ENCODE data around the gene APP. TPM values are rescaled to one million over a fixed set of nuclear protein-coding genes. Genes with fewer than 3 reads are reported as not detected.

APP gene
- total and polyA plus RNA-seq, 4 donors, result 86.9 to 414 (median 367) TPM

DNA sequence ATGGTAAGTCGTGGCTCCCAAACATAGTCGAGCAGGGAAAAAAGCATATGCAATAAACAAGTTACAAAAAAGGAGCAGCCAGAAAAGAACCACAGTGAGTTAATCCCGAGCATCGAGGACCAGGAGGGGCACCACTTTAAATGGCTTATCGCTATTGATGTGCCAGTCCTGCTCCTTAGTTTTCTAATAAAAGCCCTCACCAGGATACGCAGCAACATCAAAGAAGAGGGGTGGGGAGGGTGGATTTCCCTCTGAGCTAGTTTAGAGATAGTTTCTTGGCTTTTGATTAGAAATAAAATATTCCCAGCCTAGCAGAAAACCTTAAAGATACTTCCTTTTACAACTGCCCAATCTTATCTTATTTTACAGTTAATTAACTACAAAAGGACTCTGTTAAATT lies 265.4 kb downstream of the APP start:
- no peaks in the 10 kb centered on the region for H3K9me3 ChIP-seq (ENCODE audit: control insufficient read depth in 4 of 4, insufficient read depth in 3 of 4, low read length in 3 of 4)
- no peak for ATAC-seq (ENCODE audit: insufficient read depth, low FRiP score)
- H3K27ac ChIP-seq (ENCODE audit: low read depth in 1 of 2, low read length in 1 of 2), result no peak overlapping the region
- no peak overlapping the region for H3K9ac ChIP-seq (ENCODE audit: insufficient read depth in 1 of 2, low read length in 2 of 2)
- 78 to 91% methylated on average over 6 of the region's 6 CpGs for WGBS, 2 donors
- peaks cover 2 to 36% (median 8%) of the 10 kb centered on the region in 5 donors for H3K4me1 ChIP-seq (ENCODE audit: control insufficient read depth in 5 of 5, insufficient read depth in 5 of 5, low read length in 5 of 5)
- H3K4me3 ChIP-seq, result no peak overlapping the region
- DNase-seq, result no peak
- H3K27me3 ChIP-seq (ENCODE audit: control insufficient read depth in 3 of 3, insufficient read depth in 3 of 3, low read length in 2 of 3), result no peaks in the 10 kb centered on the region
- TF ChIP-seq, protein P1, sequence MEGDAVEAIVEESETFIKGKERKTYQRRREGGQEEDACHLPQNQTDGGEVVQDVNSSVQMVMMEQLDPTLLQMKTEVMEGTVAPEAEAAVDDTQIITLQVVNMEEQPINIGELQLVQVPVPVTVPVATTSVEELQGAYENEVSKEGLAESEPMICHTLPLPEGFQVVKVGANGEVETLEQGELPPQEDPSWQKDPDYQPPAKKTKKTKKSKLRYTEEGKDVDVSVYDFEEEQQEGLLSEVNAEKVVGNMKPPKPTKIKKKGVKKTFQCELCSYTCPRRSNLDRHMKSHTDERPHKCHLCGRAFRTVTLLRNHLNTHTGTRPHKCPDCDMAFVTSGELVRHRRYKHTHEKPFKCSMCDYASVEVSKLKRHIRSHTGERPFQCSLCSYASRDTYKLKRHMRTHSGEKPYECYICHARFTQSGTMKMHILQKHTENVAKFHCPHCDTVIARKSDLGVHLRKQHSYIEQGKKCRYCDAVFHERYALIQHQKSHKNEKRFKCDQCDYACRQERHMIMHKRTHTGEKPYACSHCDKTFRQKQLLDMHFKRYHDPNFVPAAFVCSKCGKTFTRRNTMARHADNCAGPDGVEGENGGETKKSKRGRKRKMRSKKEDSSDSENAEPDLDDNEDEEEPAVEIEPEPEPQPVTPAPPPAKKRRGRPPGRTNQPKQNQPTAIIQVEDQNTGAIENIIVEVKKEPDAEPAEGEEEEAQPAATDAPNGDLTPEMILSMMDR (IDR thresholded peaks at IDR 0.05; ENCODE audit: control extremely low read depth, extremely low read depth), result no peak
- H3K36me3 ChIP-seq (ENCODE audit: control insufficient read depth in 4 of 4, insufficient read depth in 4 of 4, low read length in 4 of 4), result peaks cover 0 to 5% (median 1%) of the 10 kb centered on the region in 4 donors

DNA sequence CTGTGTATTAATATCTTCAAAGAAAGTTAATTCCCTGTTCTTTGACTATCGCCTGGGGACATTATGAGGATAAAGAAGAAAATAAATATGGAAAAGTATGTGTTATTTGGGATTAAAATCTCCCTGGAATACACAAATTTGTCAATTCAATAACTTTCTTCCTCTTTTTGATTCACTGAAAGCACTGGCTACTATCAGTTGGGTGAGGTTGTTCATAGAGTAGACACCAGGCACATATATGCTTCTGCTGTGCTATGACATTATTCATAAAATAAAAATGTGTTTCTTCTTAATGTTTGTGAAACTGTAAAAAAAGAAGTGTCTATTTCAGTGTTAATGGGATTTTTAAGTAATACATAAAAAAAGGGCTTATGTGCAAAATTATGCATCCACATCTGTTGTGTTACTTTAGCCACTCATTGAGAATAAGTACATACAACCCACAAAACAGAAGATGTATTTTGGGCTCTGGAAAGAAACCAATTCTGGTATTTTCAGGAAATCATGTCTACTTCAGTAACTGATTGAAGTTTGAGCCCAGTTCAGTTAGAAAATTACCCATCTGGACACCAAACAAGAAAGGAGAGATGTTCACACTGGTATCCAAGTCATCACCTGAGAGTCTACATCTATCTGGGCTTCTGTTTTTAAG lies 266.4 kb downstream of the APP start:
- Histone ChIP-seq H3K9ac (ENCODE audit: insufficient read depth in 1 of 2, low read length in 2 of 2) (no peak overlapping the region), H3K4me1 (ENCODE audit: control insufficient read depth in 5 of 5, insufficient read depth in 5 of 5, low read length in 5 of 5) (peaks cover 2 to 36% (median 8%) of the 10 kb centered on the region in 5 donors), H3K4me3 (no peak overlapping the region), H3K27me3 (ENCODE audit: control insufficient read depth in 3 of 3, insufficient read depth in 3 of 3, low read length in 2 of 3) (no peaks in the 10 kb centered on the region), H3K9me3 (ENCODE audit: control insufficient read depth in 4 of 4, insufficient read depth in 3 of 4, low read length in 3 of 4) (no peaks in the 10 kb centered on the region), H3K36me3 (ENCODE audit: control insufficient read depth in 4 of 4, insufficient read depth in 4 of 4, low read length in 4 of 4) (peaks cover 0 to 7% (median 2%) of the 10 kb centered on the region in 4 donors), H3K27ac (ENCODE audit: low read depth in 1 of 2, low read length in 1 of 2) (no peak overlapping the region)
- WGBS, 2 donors, result 91 to 96% methylated on average over 1 of the region's 1 CpG
- TF ChIP-seq, protein P1 (IDR thresholded peaks at IDR 0.05; ENCODE audit: control extremely low read depth, extremely low read depth), result no peak
- DNase-seq (no peak), ATAC-seq (ENCODE audit: insufficient read depth, low FRiP score) (no peak)

DNA sequence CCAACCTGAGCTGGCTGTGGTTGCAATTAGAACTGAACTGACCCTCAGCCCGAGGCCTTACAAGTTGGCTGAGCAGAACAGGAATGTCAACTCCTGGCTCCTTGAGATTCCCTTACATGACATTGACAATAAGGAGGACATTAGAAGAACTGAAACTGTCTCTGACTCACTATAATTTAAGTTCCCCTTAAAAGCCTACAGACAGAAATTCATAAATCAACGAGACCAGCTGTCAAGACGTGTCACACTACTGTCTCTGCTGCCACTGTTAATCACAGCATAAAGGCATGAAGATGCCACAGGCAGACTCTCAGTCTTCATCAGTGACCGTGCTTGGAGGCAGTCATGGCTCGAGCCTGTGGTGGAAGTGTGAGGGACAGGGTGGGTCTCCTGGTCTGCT lies 267.0 kb downstream of the APP start:
- H3K4me1 ChIP-seq (ENCODE audit: control insufficient read depth in 5 of 5, insufficient read depth in 5 of 5, low read length in 5 of 5), result peaks cover 2 to 35% (median 8%) of the 10 kb centered on the region in 5 donors
- DNase-seq, result no peak
- H3K27me3 ChIP-seq (ENCODE audit: control insufficient read depth in 3 of 3, insufficient read depth in 3 of 3, low read length in 2 of 3), result no peaks in the 10 kb centered on the region
- TF ChIP-seq, protein P1 (IDR thresholded peaks at IDR 0.05; ENCODE audit: control extremely low read depth, extremely low read depth), result no peak
- H3K9ac ChIP-seq (ENCODE audit: insufficient read depth in 1 of 2, low read length in 2 of 2), result no peak overlapping the region
- H3K9me3 ChIP-seq (ENCODE audit: control insufficient read depth in 4 of 4, insufficient read depth in 3 of 4, low read length in 3 of 4), result no peaks in the 10 kb centered on the region
- peak; percentile 27 for ATAC-seq (ENCODE audit: insufficient read depth, low FRiP score)
- no peak overlapping the region for H3K27ac ChIP-seq (ENCODE audit: low read depth in 1 of 2, low read length in 1 of 2)
- WGBS, 2 donors, result 68 to 74% methylated on average over 5 of the region's 5 CpGs
- H3K4me3 ChIP-seq, result no peak overlapping the region
- H3K36me3 ChIP-seq (ENCODE audit: control insufficient read depth in 4 of 4, insufficient read depth in 4 of 4, low read length in 4 of 4), result peaks cover 0 to 10% (median 5%) of the 10 kb centered on the region in 4 donors

All from lung (tissue), 12 donors.